GM12801 (cell line): Measurements from ENCODE around the gene SMPDL3A.

Experiments used
- TF ChIP-seq, protein P1 (sequence below): IDR thresholded peaks from one replicate; pipeline ENCODE4 v1.5.1; 2011; ENCODE audit warnings: control low read depth; ENCODE audit not compliant: insufficient read length; ENCODE audit errors: extremely low read depth

SMPDL3A gene

DNA sequence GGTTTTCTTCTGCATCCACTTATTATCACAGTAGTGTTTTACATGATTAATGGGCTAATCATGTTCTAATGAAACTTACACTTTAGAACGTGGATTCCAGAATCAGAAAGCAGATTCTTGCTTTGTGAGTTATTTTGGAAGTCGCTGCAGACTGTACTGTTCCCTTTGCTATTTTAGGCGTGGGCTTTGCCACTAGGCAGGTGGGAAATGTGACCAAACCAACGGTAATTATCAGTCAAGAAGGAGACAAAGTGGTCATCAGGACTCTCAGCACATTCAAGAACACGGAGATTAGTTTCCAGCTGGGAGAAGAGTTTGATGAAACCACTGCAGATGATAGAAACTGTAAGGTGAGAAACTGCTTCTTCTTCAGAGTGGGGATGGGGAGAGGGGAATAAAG is 8.9 kb upstream of the SMPDL3A start:
- TF ChIP-seq, protein P1, sequence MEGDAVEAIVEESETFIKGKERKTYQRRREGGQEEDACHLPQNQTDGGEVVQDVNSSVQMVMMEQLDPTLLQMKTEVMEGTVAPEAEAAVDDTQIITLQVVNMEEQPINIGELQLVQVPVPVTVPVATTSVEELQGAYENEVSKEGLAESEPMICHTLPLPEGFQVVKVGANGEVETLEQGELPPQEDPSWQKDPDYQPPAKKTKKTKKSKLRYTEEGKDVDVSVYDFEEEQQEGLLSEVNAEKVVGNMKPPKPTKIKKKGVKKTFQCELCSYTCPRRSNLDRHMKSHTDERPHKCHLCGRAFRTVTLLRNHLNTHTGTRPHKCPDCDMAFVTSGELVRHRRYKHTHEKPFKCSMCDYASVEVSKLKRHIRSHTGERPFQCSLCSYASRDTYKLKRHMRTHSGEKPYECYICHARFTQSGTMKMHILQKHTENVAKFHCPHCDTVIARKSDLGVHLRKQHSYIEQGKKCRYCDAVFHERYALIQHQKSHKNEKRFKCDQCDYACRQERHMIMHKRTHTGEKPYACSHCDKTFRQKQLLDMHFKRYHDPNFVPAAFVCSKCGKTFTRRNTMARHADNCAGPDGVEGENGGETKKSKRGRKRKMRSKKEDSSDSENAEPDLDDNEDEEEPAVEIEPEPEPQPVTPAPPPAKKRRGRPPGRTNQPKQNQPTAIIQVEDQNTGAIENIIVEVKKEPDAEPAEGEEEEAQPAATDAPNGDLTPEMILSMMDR = no peak

DNA sequence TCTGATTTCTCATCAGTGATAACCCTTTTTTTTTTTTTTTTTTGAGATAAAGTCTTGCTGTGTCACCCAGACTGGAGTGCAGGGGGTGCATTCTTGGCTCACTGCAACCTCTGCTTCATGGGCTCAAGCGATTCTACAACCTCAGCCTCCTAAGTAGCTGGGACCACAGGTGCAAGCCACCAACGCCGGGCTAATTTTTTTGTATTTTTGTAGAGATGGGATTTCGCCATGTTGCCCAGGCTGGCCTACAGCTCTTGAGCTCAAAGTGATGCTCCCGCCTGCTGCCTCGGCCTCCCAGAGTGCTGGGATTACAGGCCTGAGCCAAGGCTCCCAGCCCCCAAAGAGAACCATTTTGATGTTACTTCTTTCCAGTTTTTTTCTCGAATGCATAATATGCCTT is 7.3 kb upstream of the SMPDL3A start:
- TF ChIP-seq, protein P1 = no peak

DNA sequence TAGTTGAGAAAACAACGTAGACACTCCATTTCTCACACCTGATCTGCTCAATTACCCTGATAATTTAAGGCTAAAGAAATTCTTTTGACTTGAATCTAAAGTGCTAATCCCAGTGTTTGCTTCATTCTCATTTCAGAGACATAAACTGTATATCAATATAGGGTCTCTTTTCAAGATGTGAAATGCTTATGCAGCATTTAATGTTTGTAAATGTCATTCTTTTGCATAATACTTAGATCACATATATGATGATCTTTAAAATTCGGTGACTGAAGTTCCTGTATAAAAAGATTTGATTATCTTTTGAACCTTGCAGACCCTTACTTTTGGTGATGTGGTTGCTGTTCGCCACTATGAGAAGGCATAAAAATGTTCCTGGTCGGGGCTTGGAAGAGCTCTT is 5.7 kb upstream of the SMPDL3A start:
- TF ChIP-seq, protein P1 = no peak

DNA sequence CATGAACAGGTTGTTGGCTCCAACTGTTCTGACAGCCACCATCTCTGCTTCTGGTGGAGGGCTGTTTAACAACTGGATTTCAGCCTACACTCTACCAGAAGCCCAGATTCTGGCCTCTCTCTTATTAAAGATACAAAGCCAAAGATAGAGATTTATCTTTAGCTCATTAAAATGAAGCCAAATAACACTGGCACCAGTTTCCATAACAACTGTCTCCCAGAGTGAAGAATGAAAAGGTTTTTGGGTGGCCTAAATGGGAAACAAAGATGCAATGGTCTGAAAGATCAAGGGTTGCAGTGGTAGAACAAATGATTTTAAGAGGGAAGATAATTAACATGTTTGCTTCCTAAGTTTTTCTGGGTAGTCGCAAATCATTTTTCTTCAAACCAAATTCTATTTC is 3.2 kb upstream of the SMPDL3A start:
- TF ChIP-seq, protein P1 = no peak

DNA sequence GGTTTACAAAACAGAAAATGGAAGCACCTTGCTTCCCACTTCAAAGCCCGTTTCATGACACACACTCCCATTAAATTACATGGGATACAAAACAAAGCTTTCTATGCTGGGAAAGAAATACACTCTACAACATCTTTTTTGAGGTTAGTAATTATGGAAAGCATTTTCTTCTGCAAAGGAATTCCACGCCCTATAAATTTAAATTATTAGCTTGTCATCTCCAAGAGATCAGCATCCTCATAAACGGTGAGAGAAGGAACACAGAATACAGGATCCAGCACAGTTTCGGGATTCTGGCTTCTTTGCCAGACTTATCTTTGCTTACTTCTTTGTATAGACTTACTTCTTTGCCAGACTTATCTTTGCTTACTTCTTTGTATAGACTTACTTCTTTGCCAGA is 1.3 kb upstream of the SMPDL3A start:
- TF ChIP-seq, protein P1 = no peak

DNA sequence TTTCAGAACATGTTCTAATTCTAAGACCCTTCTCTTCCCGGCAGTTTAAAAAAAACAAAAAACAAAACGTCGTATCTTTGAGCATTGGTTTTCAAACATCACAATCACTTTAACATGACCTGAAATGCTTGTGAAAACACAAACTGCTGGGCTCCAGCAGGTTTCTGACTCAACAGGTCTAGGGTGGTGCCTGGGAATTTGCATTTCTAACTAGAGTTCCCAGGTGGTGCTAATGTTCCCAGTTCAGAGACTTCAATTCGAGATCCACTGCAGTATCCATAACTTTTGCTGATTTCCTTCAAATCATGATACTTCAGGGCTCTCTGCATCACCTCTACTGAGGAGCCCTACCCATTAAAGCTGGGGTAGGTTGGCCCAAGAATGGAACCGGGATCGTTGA is 850 bp upstream of the SMPDL3A start:
- TF ChIP-seq, protein P1 = no peak

DNA sequence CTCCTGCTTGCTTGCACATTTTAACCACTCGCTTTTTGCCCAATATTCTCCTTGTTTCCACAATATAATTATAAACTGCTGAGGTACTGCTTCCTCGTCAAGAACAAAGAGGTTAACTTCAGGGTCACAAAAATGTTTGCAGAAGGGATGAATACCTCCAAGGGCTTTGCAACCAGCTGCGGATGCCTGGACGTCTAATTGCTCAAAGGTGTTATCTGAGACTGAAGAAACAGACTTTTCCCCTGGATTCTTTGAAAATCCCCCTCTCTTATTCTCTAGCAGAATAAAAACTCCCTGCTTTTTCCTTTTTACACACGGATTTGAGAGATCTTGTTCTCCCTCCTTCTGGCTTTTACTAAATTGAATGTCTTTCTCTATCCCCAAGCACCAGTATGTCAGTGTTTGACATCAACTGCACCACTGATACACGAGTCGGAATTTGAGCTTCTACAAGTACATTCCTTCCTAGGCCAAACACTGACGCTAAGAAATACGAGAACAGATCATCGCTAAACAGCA is 336 bp upstream of the SMPDL3A start:
- TF ChIP-seq, protein P1 = no peak

DNA sequence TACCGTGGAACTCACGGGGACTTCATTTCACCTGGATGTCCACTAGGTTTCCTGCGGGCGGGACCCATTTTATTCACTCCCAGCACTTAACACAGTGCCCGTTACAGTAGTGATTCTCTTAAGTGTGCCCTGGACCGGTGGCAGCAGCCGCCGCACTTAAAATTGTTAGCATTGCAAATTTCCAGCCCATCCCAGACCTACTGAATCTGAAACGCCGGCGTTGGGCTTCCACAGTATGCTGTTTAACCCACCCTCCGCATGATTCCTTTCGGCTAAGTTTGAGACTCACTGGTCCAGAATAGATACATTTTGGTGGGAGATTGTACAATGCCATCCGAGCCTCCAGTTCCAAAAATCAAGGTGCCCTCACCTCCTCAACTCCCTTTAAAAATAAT is 967 bp downstream of the SMPDL3A start:
- TF ChIP-seq, protein P1 = no peak
